ENCODE data around the gene ADAM12.
"Not testable (repeated sequence)": the region's sequence is repeated elsewhere in the genome, so short reads cannot be mapped to it uniquely, and the experiment has no call there.

GRCh38 chr10:126172755-126173154 is 215.5 kb downstream of the ADAM12 start:
- TF ChIP-seq ZNF274 (IDR thresholded peaks at IDR 0.05; ENCODE audit: low read depth, low read length); YY1 (IDR thresholded peaks at IDR 0.05; ENCODE audit: insufficient read depth, insufficient read length): not testable (repeated sequence)

Measured in NT2/D1 (cell line).